ENCODE measurements around the gene SLC44A4. TPM values are rescaled to one million over a fixed set of nuclear protein-coding genes. Genes with fewer than 3 reads are reported as not detected.

The SLC44A4 gene
- total and polyA plus RNA-seq, 9 of the 15 experiments (the other 6 are each of a cell fraction or from before 2014, with no cell fraction given) = 7.9 to 18.6 (median 11.2) TPM

DNA sequence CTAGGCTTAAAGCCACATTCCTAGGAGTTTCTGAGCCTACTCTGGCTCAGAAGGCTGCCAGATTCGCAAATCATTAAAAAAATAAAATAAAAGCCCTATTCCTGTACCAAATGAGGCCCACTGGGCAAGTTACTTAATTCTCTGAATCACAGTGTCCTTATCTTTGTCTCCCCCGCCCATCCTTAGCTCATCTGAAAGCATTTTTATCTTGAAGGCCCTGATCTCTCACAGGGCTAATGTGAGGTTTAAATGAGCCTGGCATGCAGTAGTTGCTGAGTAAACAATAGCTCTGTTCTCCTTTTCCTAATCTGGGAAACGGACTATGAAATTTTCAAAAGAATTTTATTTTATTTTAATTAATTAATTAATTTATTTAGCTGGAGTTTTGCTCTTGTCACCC is 25.2 kb upstream of the SLC44A4 start (continued):
- TF ChIP-seq MAFF (IDR thresholded peaks at IDR 0.05; ENCODE audit: low read length) = no peak
- no peak for TF ChIP-seq XRCC3 (IDR thresholded peaks at IDR 0.05)
- no peak for TF ChIP-seq ATF1 (CRISPR knock-in tag; IDR thresholded peaks at IDR 0.05)
- TF ChIP-seq ATF1 (tag; IDR thresholded peaks at IDR 0.05) = no peak
- no peak for TF ChIP-seq POLR2AphosphoS2 (IDR thresholded peaks at IDR 0.05; ENCODE audit: low read length)
- no peak for TF ChIP-seq PHB2 (IDR thresholded peaks at IDR 0.05; ENCODE audit: low read depth)
- peak; percentile 55 for TF ChIP-seq FOSL1 (tag; conservative IDR thresholded peaks at IDR 0.05)
- TF ChIP-seq NCOA1 (IDR thresholded peaks at IDR 0.05; ENCODE audit: low read depth) = no peak
- TF ChIP-seq MXI1 (IDR thresholded peaks at IDR 0.05; ENCODE audit: low read depth, low read length) = no peak
- TF ChIP-seq GTF2A2 (tag; IDR thresholded peaks at IDR 0.05) = no peak
- TF ChIP-seq, protein P1, sequence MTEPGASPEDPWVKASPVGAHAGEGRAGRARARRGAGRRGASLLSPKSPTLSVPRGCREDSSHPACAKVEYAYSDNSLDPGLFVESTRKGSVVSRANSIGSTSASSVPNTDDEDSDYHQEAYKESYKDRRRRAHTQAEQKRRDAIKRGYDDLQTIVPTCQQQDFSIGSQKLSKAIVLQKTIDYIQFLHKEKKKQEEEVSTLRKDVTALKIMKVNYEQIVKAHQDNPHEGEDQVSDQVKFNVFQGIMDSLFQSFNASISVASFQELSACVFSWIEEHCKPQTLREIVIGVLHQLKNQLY (CRISPR knock-in tag; conservative IDR thresholded peaks at IDR 0.05) = no peak
- TF ChIP-seq RAD21 (CRISPR knock-in tag; conservative IDR thresholded peaks at IDR 0.05 in 1 of 2, IDR thresholded peaks at IDR 0.05 in 1 of 2) = no peak
- TF ChIP-seq, protein P2, sequence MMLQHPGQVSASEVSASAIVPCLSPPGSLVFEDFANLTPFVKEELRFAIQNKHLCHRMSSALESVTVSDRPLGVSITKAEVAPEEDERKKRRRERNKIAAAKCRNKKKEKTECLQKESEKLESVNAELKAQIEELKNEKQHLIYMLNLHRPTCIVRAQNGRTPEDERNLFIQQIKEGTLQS (IDR thresholded peaks at IDR 0.05) = peak; percentile 20; the same call in 1 of the 2 replicates
- TF ChIP-seq, protein P2 (CRISPR knock-in tag; conservative IDR thresholded peaks at IDR 0.05) = no peak
- peak; percentile 40; the same call in 1 of the 2 replicates for TF ChIP-seq JUND (IDR thresholded peaks at IDR 0.05; ENCODE audit: borderline replicate concordance, low read depth, low read length)
- TF ChIP-seq JUND (tag; IDR thresholded peaks at IDR 0.05; ENCODE audit: borderline replicate concordance, low read depth, low read length) = no peak; the same call in 2 of the 3 replicates
- no peak for TF ChIP-seq ZNF740 (CRISPR knock-in tag; IDR thresholded peaks at IDR 0.05)
- no peak for TF ChIP-seq ZNF740 (tag; IDR thresholded peaks at IDR 0.05)
- TF ChIP-seq ZZZ3 (IDR thresholded peaks at IDR 0.05) = no peak
- TF ChIP-seq RFX1 (IDR thresholded peaks at IDR 0.05) = no peak
- no peak for TF ChIP-seq NONO (IDR thresholded peaks at IDR 0.05; ENCODE audit: low read depth in 2 of 2, low read length in 1 of 2)
- no peak for TF ChIP-seq DACH1 (IDR thresholded peaks at IDR 0.05; ENCODE audit: partially characterized antibody)
- no peak for TF ChIP-seq NFE2L1 (tag; IDR thresholded peaks at IDR 0.05; ENCODE audit: borderline replicate concordance, low read depth)
- TF ChIP-seq CHD4 (IDR thresholded peaks at IDR 0.05; ENCODE audit: insufficient read depth, insufficient replicate concordance, low read depth, low read length, poor library complexity, severe bottlenecking) = no peak
- TF ChIP-seq RB1 (IDR thresholded peaks at IDR 0.05; ENCODE audit: low read depth) = no peak
- no peak for TF ChIP-seq THAP12 (CRISPR knock-in tag; IDR thresholded peaks at IDR 0.05)
- TF ChIP-seq KHSRP (IDR thresholded peaks at IDR 0.05) = no peak
- no peak for TF ChIP-seq XRCC4 (IDR thresholded peaks at IDR 0.05; ENCODE audit: extremely low read depth, insufficient read depth, insufficient read length)
